PFSK-1 (cell line): Measurements from ENCODE around the gene TK1.

Experiments
- FOXP2 ChIP-seq: optimal IDR thresholded peaks from 2 replicates; pipeline ENCODE3; 2011; ENCODE audit warnings: borderline replicate concordance, control low read depth, inconsistent platforms; ENCODE audit not compliant: insufficient read depth; ENCODE audit errors: extremely low read length, extremely low read depth
- POLR2AphosphoS5 ChIP-seq: IDR thresholded peaks from 2 replicates; pipeline ENCODE4 v1.6.1; 2012; ENCODE audit warnings: low read depth, mild to moderate bottlenecking, control low read depth, low read length, moderate library complexity
- SIN3A ChIP-seq: IDR thresholded peaks from 2 replicates; pipeline ENCODE4 v1.6.1; 2012; ENCODE audit warnings: mild to moderate bottlenecking, low read length, moderate library complexity, borderline replicate concordance; ENCODE audit not compliant: insufficient read depth
- TF ChIP-seq, protein P1 (sequence below), 2 experiments: IDR thresholded peaks; 2 replicates each; pipeline versions ENCODE4 v1.6.1 to v1.8.0; 2011 to 2012; ENCODE audit warnings: low read depth in 2 of 2, low read length in 2 of 2, control low read depth in 1 of 2, inconsistent platforms in 1 of 2, mild to moderate bottlenecking in 1 of 2, moderate library complexity in 1 of 2; ENCODE audit not compliant: insufficient read depth in 1 of 2

GRCh38 chr17:78208486-78208885, 21.6 kb upstream of the TK1 start:
- TF ChIP-seq POLR2AphosphoS5 = no peak
- TF ChIP-seq, protein P1, sequence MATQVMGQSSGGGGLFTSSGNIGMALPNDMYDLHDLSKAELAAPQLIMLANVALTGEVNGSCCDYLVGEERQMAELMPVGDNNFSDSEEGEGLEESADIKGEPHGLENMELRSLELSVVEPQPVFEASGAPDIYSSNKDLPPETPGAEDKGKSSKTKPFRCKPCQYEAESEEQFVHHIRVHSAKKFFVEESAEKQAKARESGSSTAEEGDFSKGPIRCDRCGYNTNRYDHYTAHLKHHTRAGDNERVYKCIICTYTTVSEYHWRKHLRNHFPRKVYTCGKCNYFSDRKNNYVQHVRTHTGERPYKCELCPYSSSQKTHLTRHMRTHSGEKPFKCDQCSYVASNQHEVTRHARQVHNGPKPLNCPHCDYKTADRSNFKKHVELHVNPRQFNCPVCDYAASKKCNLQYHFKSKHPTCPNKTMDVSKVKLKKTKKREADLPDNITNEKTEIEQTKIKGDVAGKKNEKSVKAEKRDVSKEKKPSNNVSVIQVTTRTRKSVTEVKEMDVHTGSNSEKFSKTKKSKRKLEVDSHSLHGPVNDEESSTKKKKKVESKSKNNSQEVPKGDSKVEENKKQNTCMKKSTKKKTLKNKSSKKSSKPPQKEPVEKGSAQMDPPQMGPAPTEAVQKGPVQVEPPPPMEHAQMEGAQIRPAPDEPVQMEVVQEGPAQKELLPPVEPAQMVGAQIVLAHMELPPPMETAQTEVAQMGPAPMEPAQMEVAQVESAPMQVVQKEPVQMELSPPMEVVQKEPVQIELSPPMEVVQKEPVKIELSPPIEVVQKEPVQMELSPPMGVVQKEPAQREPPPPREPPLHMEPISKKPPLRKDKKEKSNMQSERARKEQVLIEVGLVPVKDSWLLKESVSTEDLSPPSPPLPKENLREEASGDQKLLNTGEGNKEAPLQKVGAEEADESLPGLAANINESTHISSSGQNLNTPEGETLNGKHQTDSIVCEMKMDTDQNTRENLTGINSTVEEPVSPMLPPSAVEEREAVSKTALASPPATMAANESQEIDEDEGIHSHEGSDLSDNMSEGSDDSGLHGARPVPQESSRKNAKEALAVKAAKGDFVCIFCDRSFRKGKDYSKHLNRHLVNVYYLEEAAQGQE (IDR thresholded peaks at IDR 0.05; ENCODE audit: insufficient read depth in 1 of 2, low read depth in 2 of 2, low read length in 2 of 2) = no peak
- TF ChIP-seq SIN3A = no peak
- TF ChIP-seq FOXP2 = no peak
